ENCODE measurements around the gene AUTS2. TPM values are rescaled to one million over a fixed set of nuclear protein-coding genes. Genes with fewer than 3 reads are reported as not detected.

AUTS2 gene
- total RNA-seq, 1 experiment from 2014 or later, result 42.1 TPM

GRCh38 chr7:70730451-70731110 is 1132.3 kb downstream of the AUTS2 start:
- POLR2A ChIA-PET (ENCODE audit: low non-redundant PET), result no interaction called here
- Histone ChIP-seq H3K4me3 (ENCODE audit: low read depth, low read length, poor library complexity, severe bottlenecking) (no peak overlapping the region), H3K36me3 (ENCODE audit: insufficient read depth, low read length, poor library complexity, severe bottlenecking) (no peaks in the 10 kb centered on the region), H3K9me3 (ENCODE audit: low read depth, low read length, poor library complexity, severe bottlenecking) (no peaks in the 10 kb centered on the region), H3K4me1 (ENCODE audit: insufficient read depth, low read length, poor library complexity, severe bottlenecking) (peaks cover 12% of the 10 kb centered on the region), H3K27me3 (replicated peaks; ENCODE audit: insufficient read depth, low read depth, low read length, poor library complexity) (no peaks in the 10 kb centered on the region), H3K27ac (ENCODE audit: low read depth, low read length, poor library complexity, severe bottlenecking) (no peak overlapping the region)
- intact Hi-C loops (cut with micrococcal nuclease; ENCODE audit: unreplicated experiment), result no loop called here
- CTCF ChIA-PET, result no interaction called here
- TF ChIP-seq EZH2 (IDR thresholded peaks at IDR 0.05; ENCODE audit: borderline replicate concordance, low read depth, low read length, poor library complexity, severe bottlenecking), result no peak
- TF ChIP-seq CTCF (conservative IDR thresholded peaks at IDR 0.05; ENCODE audit: low read depth, low read length), result no peak
- no TSS peak for BruUV-seq (replicated peaks)
- no peak for DNase-seq (ENCODE audit: low spot score)

GRCh38 chr7:70733090-70733489 is 1134.8 kb downstream of the AUTS2 start:
- Histone ChIP-seq H3K36me3 (ENCODE audit: insufficient read depth, low read length, poor library complexity, severe bottlenecking) (no peaks in the 10 kb centered on the region), H3K27ac (ENCODE audit: low read depth, low read length, poor library complexity, severe bottlenecking) (no peak overlapping the region), H3K4me3 (ENCODE audit: low read depth, low read length, poor library complexity, severe bottlenecking) (no peak overlapping the region), H3K9me3 (ENCODE audit: low read depth, low read length, poor library complexity, severe bottlenecking) (no peaks in the 10 kb centered on the region), H3K4me1 (ENCODE audit: insufficient read depth, low read length, poor library complexity, severe bottlenecking) (peaks cover 12% of the 10 kb centered on the region), H3K27me3 (replicated peaks; ENCODE audit: insufficient read depth, low read depth, low read length, poor library complexity) (no peaks in the 10 kb centered on the region)
- TF ChIP-seq CTCF (conservative IDR thresholded peaks at IDR 0.05; ENCODE audit: low read depth, low read length) (no peak), EZH2 (IDR thresholded peaks at IDR 0.05; ENCODE audit: borderline replicate concordance, low read depth, low read length, poor library complexity, severe bottlenecking) (no peak)
- no peak for DNase-seq (ENCODE audit: low spot score)
- ChIA-PET CTCF (no interaction called here), POLR2A (ENCODE audit: low non-redundant PET) (no interaction called here)
- intact Hi-C loops (cut with micrococcal nuclease; ENCODE audit: unreplicated experiment), result no loop called here
- BruUV-seq (replicated peaks), result no TSS peak

GRCh38 chr7:70734411-70734810 is 1136.1 kb downstream of the AUTS2 start:
- no peaks in the 10 kb centered on the region for H3K36me3 ChIP-seq (ENCODE audit: insufficient read depth, low read length, poor library complexity, severe bottlenecking)
- intact Hi-C loops (cut with micrococcal nuclease; ENCODE audit: unreplicated experiment), result no loop called here
- DNase-seq (ENCODE audit: low spot score), result no peak
- H3K9me3 ChIP-seq (ENCODE audit: low read depth, low read length, poor library complexity, severe bottlenecking), result no peaks in the 10 kb centered on the region
- no peak overlapping the region for H3K4me3 ChIP-seq (ENCODE audit: low read depth, low read length, poor library complexity, severe bottlenecking)
- TF ChIP-seq CTCF (conservative IDR thresholded peaks at IDR 0.05; ENCODE audit: low read depth, low read length), result no peak
- TF ChIP-seq EZH2 (IDR thresholded peaks at IDR 0.05; ENCODE audit: borderline replicate concordance, low read depth, low read length, poor library complexity, severe bottlenecking), result no peak
- ChIA-PET CTCF (no interaction called here), POLR2A (ENCODE audit: low non-redundant PET) (no interaction called here)
- BruUV-seq (replicated peaks), result no TSS peak
- no peaks in the 10 kb centered on the region for H3K27me3 ChIP-seq (replicated peaks; ENCODE audit: insufficient read depth, low read depth, low read length, poor library complexity)
- H3K4me1 ChIP-seq (ENCODE audit: insufficient read depth, low read length, poor library complexity, severe bottlenecking), result no peaks in the 10 kb centered on the region
- H3K27ac ChIP-seq (ENCODE audit: low read depth, low read length, poor library complexity, severe bottlenecking), result no peak overlapping the region

Data from A673 (cell line).